HG03460 (cell line): ENCODE measurements around the gene CBX1.
"Not testable (repeated sequence)": the region's sequence is repeated elsewhere in the genome, so short reads cannot be mapped to it uniquely, and the experiment has no call there.

Experiments
- ATAC-seq: cut with Tn5 transposase; IDR thresholded peaks from one replicate; pipeline ENCODE4 v1.9.1; 2021; ENCODE audit not compliant: unreplicated experiment

Gene CBX1

GRCh38 chr17:48123776-48124388, 22.6 kb upstream of the CBX1 start:
- no peak for ATAC-seq

DNA sequence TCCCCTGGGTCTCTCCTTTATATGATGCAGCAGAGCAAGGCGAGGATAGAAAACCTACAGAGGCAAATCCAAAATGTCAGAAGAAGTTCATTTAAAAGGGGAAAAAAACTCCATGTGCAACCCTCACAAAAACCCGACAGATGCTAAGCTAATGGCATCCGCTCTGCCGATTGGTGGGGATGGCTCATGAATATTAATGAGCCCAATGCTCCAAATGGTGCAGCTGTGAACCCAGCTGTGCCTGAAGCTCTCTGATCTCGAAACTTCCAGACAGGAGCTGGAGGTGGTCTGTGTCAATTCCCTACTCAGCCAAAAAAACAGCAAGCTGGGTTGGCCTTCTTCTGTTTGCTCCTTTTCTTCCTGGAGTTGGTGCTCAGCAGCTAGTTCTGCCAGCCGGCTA, 21.8 kb upstream of the CBX1 start:
- no peak for ATAC-seq

DNA sequence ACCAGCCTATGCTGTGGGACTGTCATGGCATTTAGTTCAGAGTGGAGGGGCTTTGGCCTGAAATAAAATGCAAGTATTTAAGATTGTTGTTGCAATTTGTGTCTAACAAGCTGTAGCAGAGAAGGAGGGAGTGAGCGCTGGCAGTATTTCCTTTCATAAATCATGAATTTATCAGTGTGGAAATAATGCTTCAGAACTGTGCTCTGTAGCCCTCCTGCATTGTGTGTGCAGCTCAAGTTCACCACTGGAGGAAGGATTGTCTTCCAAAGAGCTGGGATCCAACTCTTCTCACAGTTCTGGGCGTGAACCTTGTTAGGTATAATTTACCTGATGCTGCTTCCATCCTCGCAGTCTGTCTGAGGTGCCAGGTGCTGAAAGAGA, 21.4 kb upstream of the CBX1 start:
- ATAC-seq: no peak

GRCh38 chr17:48121923-48122664, 20.8 kb upstream of the CBX1 start:
- no peak for ATAC-seq

DNA sequence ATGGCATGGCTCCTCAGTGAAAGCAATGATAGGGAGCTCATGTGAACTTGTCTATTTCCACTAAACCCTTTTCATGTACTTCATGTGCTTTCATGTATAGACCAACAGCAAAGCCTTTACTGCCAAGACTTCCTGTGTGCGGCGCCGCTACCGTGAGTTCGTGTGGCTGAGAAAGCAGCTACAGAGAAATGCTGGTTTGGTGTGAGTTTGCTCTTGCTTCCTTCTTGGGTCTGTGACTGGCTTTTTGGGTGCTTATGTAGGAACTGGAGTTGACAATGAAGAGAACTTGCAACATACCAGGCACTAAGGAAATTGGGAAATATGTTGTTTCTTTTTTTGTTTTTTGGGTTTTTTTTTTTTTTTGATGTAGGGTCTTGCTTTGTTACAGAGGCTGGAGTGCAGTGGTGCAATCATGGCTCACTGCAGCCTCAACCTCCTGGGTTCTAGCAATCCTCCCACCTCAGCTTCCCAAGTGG, 12.0 kb upstream of the CBX1 start:
- ATAC-seq: no peak

DNA sequence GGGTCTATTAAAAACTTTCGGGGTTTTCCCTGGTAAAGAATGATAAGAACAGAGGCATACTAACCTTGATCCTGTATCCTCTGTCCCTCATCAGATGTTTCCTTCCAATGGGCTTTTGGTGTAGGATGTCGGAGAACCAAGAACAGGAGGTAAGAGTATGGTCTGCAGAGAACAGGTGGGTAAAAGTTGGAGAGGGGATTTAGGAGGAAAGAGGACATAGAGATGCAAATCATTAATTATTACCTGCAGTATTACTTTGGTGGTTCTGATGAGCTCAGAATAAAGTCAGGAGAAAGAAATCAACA, 10.6 kb upstream of the CBX1 start:
- no peak for ATAC-seq

GRCh38 chr17:48110761-48111160, 9.5 kb upstream of the CBX1 start:
- ATAC-seq: no peak

DNA sequence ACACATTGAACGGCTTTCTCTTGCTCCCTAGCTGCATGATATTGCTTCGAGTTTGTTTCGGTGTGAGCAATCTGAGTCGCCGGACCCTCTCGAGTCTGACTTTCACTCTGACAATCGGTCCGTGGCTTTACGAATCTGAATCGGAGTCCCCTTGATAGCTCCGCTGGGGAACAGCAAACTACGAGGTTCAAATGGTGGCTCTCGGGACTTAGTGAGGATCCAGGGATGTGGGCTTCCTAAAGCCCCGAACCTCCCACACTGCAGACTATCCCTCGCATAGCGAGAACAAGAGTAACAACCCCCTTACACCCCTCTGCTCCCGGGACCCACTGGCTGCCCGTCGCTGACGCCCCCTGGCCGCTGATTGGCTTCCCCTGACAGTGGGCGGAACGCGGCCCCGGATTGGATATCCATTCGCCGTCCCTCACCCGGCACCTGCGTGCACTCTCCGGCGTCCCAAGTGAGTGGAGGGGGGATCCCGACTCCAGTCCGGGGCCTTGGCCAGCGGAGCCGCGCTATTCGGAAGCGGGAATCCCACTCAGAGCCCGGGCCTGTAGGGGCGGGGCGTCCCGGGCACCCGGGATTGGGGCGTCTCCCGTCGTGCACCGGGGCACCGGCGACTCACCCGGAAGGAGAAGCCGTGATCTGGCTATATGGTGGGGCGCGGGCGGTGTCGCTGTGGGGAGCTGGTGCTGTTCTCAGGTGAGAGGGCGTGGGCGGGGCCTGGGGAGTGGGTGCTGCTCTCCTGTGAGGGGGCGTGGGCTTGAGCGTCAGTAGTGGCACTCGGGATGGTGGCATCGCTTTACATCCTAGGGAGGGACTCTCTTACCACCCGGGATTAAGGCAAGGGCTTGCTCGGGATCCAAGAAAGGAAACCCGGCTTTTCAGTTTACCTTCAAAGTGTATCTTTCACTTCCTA, 6.1 kb upstream of the CBX1 start, which contains the start of gene SNX11:
SNX11 (plus strand) TSS at position 630 of the 919 bp plus-strand sequence. CDS start 4,278 bp downstream, outside the sequence.
- peak; percentile 81 for ATAC-seq

- no peak for ATAC-seq
These were observed 5.5 kb upstream of the CBX1 start for GRCh38 chr17:48106802-48107136.

DNA sequence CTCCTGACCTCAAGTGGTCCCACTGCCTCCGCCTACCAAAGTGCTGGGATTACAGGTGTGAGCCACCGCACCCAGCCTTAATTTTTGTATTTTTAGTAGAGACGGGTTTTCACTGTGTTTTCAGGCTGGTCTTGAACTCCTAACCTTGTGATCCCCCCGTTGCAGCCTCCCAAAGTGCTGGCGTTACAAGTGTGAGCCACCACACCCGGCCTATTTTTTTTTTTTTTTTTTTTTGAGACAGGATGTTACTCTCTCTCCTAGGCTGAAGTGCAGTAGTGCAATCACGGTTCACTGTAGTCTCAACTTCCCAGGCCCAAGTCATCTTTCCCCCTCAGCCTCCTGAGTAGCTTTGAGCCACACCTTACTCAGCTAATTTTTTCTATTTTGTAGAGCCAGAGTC, 3.2 kb upstream of the CBX1 start:
- no peak for ATAC-seq

DNA sequence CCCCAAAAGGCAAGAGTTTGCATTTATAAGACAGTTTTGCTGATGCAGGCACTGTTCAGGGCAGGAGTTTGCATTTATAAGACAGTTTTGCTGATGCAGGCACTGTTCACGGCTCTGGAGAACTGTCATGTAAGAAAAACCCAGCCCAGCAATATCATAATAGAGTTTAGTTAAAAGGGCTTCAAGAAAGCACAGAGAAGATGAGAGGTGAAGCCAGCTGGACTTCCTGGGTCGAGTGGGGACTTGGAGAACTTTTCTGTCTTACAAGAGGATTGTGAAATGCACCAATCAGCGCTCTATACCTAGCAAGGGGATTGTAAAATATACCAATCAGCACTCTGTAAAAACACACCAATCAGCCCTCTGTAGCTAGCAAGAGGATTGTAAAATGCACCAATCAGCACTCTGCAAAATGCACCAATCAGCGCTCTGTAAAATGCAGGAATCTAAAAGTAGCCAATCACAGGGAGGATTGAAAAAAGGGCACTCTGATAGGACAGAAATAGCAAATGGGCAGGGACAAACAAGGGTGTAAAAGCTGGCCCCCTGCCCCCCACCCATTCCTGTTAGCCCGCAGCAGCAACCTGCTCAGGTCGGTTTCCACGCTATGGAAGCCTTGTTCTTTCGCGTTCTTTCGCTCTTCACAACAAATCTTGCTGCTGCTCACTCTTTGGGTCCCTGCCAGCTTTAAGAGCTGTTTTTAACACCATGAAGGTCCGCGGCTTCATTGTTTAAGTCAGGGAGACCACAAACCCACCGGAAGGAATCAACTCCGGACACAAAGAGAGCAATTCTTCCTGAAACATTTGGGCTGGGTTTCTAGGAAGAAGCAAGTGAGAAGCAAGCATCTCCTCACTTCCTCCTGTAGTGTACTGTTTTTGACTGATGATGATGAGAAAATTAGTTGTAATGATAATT, 1.8 kb upstream of the CBX1 start:
- ATAC-seq: no peak

DNA sequence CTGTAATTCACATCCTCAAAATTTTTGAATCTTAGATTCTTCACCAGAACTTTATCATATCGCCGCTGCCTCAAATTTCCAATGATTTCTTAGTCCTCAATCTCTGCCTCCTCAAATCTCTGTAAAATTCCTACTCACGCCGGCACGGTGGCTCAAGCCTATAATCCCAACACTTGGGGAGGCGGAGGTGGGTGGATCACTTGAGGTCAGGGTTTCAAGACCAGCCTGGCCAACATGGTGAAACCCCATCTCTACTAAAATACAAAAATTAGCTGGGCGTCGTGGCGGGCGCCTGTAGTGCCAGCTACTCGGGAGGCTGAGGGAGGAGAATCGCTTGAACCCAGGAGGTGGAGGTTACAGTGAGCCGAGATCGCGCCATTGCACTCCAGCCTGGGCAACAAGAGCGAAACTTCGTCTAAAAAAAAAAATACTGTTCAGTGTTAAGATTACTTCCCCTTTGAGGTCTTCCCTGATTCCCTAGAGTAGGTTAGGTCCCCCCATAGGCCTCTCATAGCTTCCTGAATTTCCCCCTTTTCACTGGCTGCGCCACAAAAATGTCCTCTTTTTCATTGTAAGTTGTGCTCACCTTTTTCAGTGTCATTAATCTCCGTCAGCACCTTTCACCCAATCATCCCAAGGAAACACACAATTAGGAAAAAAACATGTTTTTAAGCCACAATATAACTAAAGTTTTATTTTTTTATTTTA, 919 bp upstream of the CBX1 start:
- ATAC-seq: no peak

DNA sequence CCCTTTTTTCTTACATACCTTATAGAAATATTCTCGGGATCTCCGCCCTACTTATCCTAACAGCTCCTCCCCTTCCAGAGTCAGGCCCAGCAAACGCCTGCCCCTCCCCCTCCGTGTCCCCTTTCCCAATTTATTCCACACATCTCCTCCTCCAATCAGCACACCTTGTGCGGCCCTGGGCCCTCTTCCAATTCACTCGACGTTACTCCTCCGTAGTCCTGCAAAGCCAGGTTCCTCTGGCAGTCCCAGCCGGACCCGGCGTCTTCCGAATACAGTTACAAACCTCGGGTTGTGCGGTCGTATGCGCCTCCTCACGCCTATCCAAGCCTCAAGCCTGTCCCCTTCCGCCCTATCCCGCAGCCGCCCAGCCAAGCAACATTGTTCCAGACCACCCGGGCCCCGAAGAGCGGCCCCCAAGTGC, 677 bp downstream of the CBX1 start:
- peak; percentile 11 for ATAC-seq

GRCh38 chr17:48100160-48100559, 1.1 kb downstream of the CBX1 start:
- no peak for ATAC-seq

- ATAC-seq: no peak
These were observed 5.7 kb downstream of the CBX1 start for GRCh38 chr17:48095611-48096010.

DNA sequence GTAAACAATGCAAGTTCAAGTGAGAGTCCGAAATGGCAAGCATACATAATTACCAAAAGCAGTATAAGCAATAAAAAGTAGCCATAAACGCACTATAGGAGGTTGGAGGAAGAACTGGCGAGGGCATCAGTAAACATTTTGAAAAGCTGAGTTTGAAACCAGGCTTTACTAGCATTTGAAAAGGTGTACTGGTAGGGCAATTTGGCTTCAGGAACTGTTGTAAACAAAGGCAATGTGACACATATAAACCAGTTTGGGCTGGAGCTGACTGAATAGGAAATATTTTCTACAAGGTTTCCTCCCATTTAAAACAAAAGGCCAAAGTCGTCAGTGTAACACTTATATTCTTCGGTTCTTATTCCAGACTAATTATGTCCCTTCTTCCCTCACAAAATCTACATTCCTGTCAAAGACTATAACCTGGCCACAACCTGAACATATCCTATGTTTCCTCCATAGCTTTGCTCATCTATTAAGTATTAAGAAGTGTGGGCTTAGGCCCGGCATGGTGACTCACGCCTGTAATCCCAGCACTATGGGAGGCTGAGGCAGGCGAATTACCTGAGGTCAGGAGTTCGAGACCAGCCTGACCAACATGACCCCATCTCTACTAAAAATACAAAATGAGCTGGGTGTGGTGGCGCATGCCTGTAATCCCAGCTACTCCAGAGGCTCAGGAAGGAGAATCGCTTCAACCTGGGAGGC, 7.8 kb downstream of the CBX1 start:
- no peak for ATAC-seq

- no peak for ATAC-seq
These were observed 16.3 kb downstream of the CBX1 start for GRCh38 chr17:48084932-48085331.

DNA sequence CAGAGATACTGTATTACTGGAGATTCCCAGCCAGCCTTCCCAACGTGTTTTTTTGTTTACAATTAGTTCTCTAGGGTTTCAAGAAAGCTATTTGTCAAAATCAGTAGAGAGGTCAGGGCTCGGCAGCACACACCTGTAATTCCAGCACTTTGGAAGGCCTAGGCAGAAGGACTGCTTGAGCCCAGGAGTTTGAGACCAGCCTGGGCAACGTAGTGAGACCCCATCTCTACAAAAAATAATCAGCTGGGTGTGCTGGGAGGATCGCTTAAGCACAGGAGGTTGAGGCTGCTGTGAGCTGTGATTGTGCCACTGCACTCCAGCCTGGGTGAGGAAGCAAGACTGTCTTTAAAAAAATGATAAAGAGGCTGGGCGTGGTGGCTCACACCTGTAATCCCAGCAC, 19.4 kb downstream of the CBX1 start:
- ATAC-seq: no peak

DNA sequence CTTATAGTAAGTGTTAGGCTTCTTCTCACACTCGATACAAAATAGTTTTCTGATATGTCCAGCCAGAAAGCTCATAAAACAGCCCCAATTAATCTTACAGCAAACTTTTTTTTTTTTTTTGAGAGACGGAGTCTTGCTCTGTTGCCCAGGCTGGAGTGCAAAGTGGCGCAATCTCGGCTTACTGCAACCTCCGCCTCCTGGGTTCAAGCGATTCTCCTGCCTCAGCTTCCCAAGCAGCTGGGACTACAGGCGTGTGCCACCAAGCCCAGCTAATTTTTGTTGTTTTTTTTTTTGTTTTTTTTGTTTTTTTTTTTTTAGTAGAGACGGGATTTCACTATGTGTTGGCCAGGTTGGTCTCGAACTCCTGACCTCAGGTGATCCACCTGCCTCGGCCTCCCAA, 24.1 kb downstream of the CBX1 start:
- not testable (repeated sequence) for ATAC-seq
